HG02970 (cell line): ENCODE measurements around the gene GRPEL1.
A peak's percentile ranks its signal among the peaks of the same experiment; 100 is the strongest.

Source experiments
- ATAC-seq: cut with Tn5 transposase; IDR thresholded peaks from one replicate; pipeline ENCODE4 v1.9.1; 2021; ENCODE audit warnings: mild to moderate bottlenecking, moderate library complexity, moderate number of reproducible peaks; ENCODE audit not compliant: unreplicated experiment, low FRiP score

GRPEL1 gene

DNA sequence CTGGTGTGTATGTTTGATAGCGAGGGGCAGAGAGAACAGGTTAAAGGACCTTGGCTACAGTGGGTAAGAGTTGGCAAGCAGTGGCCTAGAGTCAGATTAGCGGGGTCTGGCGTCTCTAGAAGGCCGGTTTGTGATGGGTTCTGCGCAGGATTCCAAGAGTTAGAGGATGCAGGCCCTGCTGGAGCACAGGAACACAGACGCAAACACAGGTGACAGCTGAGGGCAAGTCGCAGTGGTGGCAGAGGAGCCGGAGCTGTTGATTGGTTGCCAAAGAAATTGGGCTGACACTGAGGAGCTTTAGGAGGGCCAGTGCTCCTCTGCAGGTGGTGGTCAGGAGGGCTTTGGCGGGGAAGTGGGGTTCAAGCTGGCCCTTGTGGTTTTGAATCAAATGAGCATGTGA lies 20.9 kb downstream of the GRPEL1 start:
- ATAC-seq = no peak

DNA sequence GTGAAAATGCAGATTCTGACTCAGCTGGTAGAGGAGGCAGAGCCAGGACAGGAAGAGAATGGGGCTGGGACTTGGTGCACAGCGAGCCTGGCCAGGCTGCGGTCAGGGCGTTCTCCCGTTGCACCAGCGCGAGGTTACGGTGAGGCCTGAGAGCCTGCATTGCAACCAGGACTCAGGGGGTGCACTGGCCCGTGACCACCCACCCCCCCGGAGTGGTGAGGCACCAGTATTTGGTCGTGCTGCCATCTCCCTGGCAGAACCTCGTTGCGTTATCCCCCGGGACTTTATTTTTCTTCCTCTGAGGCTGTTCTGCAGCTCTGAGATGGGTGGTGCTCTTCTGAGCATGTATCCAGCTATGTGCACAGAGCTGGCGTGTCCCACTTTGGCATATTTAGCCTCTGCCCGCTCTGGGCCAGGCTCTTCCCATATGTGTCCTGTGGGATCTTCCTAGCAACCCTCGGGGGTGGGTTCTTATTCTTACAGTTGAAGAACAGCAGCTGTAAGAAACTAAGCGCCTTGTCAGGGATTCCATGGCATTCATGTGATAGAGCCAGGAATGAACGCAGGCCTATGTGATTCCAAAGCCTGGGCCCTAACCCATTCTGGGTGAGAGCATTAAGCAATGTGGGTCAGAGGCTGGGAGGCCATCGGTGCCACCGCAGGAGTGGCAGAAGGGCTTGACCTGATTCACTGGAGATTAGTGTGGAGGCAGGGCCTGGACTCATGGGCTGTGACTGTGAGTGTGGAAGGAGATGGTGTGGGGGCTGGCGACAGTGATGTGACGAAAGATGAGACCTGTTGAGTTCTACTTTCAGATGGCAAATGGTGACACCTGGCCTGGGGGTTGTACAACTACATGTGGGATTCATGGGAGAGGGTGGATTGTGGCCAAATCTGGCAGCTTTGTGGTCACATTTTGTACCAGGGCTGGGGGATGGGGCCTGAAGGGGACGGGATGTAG lies 21.6 kb downstream of the GRPEL1 start:
- no peak for ATAC-seq

DNA sequence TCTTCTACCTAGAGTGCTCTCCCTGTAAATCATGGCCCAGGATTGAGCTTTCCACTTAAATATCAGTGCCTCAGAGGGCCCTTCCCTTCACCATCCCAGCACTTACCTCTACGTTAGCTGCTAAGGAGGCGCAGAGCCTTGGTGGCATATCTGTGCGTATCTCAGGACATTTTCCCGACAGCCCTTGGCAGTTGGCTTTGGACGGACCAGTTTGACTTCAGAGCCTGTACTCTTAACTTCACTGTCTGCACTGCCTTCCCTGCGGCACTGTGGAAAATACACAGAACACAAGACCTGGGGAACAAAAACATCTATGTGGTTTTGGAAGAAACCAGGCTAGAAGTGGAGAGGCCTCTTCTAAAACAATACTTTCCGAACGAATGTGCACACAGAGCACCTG lies 22.3 kb downstream of the GRPEL1 start:
- no peak for ATAC-seq

DNA sequence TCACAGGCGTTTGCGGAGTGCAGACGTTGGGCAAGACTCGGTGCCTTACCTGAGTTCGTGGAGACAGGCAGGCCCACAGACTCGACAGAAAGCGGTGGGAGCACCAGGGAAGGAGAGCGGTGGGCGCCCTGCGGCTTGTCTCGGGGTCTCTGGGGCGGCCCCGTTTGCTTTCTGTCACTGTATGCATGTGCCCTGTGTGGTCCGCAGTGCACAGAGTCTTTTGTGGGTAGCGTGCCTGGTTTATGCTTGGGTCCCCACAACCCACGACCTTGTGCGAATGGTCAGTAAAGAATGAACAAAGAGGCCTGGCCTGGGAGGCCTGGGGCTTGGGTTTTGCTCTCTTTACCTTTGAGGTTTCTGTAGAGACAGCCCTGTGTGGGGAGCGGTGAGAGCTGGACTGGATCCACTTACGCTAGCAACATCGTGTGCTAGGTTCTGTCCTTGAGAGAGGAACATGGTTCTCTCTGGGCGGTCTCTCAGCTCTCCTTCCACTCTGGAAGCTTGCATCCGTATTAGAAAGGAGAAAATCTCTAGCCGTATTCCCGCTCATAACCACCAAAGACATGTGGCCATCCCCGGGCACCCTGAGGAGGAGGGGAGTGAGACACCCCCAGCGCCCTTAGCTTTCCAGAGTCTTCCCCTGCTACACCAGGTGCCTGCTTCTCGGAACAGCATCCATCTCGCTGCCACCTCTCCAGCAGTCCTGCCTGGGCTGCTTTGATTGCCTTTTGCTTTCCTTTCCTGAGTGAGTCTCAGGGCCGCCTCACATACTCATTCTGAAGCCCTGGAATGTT lies 23.5 kb downstream of the GRPEL1 start:
- ATAC-seq = no peak

DNA sequence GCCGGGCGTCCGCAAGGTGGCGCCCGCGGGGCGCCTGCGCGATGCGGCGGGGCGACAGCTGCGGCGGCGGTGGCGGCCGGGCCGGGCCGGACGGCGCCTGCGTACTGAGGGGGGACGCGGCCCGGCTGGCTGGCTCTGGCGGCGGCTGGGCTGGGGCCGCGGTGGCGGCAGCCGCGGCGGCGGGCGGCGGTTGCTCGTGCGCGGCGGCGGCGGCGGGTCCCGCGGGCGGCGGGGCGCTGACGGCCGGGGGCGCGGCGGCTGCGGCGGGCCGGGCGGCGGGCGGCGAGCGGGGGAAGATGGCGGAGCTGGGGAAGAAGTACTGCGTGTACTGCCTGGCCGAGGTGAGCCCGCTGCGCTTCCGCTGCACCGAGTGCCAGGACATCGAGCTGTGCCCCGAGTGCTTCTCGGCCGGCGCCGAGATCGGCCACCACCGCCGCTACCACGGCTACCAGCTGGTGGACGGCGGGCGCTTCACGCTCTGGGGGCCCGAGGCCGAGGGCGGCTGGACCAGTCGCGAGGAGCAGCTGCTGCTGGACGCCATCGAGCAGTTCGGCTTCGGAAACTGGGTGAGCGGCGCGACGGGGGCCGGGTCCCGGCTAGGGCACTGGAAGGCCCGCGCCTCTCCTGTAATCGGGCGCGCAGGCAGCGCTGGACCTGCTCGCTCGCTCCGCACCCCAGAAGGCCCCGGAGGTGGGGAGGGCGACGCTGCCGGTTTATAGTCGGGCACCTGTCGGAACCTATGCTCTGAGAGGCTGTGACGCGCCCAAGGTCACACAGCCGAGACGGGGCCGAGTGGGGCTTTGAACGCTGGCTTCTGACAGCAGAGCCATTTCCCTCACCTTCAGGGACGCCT lies 24.4 kb downstream of the GRPEL1 start, which contains the start of gene TADA2B:
Gene TADA2B, plus strand, starts transcription at position 89 of the 853 bp plus-strand sequence. Its CDS starts 208 bp downstream, at position 297.
- ATAC-seq = peak; percentile 10

DNA sequence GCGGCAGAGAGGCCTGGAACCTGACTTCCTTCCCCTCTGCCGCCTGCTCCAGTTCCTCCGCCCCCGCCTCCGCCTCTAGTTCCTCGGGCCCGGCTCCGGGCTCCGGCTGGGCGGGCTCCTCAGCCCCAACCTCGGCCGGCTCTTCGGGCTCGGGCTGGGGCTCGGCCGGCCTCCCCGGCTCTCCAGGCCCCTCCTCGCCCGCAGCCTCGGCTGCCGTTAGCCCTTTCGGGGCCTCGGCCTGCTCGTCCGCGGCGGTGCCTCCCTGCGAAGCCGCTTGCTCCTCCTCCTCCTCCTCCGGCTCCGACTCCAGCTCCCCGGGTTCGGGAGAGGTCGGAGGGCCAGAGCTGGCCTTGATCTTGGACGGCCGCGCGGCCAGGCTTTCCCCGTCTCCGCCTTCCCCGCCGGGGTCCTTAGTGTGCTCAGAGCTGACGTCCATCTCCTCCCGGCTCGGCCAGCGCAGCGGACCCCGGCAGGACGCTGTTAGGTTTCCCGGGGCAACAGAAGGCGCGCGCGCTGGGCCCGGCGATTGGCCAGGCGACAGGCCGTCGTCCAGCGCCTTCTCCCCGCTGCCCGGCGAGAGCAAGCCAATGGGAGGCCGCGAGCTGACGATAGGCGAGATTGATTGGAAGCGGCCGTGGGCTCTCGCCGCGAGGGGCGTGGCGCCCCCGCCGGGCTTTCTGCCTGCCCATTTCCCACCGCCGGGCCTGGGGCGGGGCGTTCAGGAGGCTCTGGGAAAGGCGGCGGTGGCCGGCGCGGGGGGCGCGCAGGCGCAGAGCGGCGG lies 25.2 kb downstream of the GRPEL1 start:
- peak; percentile 84 for ATAC-seq

DNA sequence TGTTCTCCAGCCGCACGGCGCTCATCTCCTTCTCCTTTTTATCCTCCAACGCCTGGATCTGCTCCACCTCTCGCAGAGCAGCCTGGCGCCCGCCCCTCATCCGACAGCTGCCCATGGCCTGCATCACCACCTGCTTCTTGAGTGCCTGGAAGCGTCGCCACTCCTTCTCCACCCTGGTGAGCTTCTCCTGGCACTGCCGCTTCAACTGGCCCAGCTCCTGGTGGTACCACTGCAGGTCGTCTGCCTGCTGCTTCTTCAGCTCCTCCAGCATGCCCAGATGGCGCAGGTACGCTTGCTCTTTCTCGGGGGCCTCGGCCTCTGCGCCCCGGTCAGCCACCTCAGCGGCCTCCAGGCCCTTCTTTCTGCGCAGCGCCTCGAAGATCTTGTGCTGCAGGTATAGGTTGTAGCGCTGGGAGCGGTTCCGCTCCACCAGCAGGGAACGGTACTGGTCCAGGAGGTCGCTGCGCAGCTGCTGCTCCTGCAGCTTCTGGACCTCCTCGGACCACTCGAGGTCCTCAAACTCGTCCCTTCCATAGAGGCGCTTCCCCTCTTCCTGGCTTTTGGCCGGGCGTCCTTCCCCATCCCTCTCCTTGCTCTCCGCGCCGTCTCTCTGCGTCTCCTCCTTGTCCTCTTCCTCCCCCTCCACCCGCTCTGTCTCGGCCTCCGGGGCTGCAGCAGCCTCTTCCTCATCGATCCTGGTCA lies 25.9 kb downstream of the GRPEL1 start:
- no peak for ATAC-seq

DNA sequence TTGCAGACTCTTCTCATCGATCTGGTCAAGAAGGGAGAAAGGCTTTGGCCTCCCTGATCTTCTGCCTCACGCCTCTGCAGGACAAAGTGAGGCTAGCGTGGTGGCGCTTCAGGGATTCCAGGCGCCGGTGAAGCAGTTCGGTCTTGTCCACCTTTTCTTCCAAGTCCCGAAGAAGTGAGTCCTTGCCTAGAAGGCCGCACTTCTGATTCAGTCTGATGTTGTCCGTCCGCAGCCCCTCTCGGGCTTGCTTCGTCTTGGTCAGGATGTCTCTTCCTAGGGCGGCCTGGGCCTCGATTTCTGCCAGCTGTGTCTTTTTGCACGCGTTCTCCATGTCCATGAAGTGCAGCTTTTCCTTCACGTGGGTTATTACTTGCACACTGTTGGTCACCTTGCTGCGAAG lies 26.6 kb downstream of the GRPEL1 start:
- no peak for ATAC-seq

DNA sequence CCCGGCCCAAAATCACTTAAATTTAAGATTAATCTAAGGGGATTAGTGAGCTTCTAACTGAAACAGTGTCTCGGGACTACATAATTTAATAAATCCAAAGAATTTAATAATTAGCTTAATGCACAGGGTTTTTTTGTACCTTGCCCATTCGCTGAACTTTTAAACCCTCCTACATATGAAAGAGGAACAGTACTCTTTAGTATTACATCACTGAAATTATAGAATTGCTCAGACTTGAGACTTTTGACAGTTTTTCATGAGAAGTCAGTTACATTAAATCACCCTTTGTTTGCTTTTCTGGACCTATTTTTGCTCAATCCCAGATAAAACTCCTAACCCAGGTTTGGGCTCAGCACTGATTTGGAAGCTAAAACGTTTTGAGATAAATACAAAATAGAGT lies 27.1 kb downstream of the GRPEL1 start:
- no peak for ATAC-seq

DNA sequence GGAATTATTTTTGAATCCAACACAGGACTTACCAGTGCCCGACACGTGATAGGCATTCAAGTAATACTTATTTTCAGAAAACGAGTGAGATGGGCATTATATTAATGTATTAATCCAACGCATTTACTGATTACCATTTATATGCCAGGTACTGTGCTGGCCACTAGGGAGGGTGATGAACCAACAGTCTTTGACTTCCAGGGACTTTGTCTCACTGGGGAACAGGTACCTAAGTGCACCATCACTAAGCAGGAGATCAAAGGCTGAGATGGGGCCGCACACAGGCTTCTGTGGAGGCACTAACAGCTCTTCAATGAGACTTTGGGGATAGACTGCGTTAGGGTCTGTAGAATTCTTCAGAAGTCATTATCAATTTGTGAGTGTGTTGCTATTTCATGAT lies 30.4 kb downstream of the GRPEL1 start:
- no peak for ATAC-seq

DNA sequence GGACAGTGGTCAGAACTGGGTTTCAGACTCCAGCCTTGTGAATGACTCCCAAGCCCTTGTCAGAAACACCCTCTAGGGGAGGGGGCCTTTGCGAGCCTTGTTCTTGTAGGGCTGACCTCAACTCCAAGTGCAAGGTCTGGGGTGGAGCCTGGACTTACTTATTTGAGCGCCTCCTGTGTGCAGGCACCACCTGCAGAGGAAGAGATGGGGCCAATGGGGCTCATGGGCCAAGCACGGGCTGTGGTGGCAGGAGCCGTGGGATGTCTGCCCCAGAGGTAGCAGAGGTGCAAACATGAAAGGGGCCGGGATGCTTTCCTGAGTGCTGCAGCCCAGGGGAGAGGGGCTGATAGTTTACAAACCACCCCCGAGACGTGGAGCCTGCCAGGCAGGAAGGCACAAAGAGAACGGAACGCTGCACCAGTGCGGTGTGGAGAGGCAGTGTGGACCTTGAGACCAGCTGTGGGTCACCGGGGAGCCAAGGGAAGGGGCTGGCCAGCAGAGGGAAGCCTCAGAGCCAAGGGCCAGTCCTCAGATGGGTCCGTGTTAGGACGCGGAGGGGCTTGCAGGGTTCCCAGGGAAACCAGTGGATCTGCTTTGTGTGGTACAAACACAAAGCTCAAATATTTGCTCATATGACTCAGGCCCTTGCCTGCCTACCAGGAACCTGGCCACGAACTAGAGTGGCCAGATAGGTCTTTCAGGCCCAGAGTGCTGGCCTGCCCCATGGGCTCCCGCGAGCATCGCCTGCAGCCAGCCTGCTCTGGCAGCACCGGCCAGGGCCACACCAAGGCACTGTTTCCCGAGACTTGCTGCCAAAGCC lies 33.4 kb downstream of the GRPEL1 start:
- no peak for ATAC-seq

DNA sequence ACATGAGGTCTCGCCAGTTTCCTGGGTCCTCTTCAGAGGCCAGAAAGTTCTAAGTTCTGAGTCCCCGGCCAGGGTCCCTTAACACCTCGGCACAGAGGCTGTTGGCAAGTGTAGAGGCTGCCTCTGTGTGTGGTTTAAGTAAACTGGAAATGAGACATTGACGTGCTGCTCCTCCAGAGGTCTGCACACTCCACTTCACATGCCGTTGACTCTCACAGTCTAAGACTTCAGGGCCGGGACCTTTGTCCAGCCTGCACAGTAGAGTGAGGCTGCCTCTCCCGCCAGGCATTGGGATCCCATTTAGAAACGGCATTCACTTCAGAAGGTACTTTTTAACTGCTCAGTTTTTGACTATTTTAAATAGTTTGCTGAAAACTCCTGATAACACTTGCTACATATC lies 35.3 kb downstream of the GRPEL1 start:
- ATAC-seq = no peak

DNA sequence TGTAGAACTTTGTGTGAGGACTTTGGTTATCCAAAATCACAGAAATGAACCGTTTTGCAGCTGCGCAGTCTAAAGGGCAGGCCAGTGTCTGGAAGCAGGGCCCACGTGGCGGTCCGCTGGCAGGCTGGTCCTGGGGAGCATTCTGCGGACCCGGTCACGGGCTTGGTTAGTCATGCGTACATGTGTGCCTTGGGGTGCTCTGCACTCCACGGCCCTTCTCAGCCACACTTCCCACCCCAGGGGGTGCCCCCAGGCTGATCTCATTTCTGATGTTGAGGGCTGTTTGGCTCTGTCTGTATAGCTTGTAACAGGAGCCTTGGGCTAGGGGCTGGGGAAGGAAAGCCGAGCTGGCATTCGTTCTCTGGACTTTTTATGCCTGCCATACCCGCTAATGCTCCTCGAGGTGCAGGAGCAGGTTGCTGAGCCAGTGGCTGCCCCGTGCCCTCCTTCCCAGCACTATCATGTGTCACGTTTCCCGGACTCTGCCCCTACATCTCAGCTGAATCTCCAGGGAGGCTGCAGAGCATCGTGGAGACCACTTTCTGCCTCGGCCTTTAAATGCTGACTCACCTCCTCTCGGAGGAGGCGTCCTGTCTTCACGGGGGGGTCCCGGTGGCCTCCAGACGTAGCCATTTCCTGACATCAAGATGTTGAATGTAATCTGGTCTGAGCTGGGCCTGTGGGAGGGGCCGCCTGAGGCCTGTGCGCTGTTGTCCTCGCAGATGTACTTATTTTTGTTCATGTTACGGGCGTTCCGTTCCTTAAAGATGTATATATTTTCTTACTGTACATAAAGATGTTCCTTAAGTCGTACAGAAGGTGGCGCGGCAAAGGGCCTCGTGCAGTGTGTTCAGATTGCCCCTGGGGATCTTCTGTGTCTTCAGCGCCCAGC lies 36.1 kb downstream of the GRPEL1 start:
- no peak for ATAC-seq

DNA sequence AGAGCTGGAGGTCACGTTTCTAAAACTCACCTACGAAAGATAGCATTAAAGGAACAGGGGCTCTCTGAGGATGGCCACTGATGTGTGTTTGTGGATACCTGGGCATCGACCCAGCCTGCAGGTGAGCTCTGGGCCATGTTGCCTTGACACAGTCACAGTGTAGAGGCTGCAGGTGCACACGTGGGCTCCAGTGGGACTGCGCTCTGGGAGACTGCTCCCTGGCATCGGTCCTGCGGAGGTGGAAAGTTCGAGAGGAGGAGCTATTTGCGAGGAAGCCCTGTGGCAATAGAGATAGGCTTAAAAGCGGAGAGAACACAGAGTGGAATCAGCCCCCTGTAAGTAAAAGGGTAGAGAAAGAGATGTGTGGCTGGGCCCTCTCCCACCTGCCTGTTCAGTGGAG lies 37.0 kb downstream of the GRPEL1 start:
- no peak for ATAC-seq

DNA sequence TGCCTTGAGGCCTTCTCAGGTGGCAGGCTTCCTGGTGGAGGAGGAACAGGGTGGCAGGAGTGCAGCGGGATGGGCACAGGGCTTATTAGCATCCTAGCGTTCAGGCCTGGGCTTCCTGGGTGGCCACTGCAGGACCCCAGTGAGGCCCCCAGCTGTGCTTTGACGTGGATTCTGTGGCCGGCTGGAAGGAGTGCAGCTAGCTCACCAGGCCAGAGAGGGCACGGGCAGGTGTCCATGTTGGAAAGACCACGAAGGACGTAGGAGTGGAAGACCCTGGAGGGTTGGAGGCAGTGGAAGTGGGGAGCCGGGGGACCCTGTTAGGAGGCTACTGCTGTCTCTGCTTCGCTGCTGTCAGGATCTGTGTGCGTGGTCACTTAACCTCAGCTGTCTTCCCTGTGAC lies 37.9 kb downstream of the GRPEL1 start:
- ATAC-seq = no peak

DNA sequence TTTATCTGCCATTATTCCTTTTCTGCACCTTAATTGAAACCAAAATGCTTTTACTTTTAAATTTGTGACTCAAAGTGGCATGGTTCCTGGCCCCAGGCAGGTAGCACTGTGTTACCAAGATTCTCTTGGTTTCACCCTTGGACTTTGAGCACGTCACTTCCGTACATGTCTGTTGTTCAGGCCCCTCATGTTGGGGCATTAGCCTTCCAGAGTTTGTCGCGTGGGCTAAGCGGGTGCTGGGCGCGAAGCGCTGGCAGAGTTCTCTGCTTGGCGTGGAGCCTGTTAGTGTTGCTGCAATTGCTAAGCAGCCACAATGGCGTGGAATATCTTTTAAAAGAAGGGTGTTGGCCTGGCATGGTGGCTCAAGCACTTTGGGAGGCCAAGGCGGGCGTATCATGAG lies 38.7 kb downstream of the GRPEL1 start:
- ATAC-seq = no peak

DNA sequence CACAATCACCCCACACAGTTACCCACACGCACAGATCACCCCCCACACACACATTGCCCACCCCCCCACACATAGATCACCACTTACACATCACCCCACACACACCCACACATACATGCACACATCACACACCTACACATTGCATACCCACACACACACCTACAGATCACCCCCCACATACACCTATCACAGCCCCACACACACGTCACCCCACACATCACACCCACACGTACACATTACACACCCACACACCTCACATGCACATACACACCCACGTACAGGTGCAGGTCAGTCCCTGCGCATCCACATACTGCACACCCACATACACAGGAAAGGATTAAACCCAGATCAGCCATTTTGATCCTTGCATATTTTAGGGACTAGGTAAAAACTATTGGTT lies 40.0 kb downstream of the GRPEL1 start:
- ATAC-seq = no peak
